DMS 273 (cell line): ENCODE results near the gene CCDC175.

Source experiments
- DNase-seq: peaks from one replicate; lab custom pipeline; 2025; ENCODE audit not compliant: unreplicated experiment; lab: John Stamatoyannopoulos, UW

CCDC175 gene

GRCh38 chr14:59483363-59483762 lies 93.2 kb downstream of the CCDC175 start:
- DNase-seq, result peak; percentile 74

- peak; percentile 78 for DNase-seq
Observed at GRCh38 chr14:59482541-59483331, 93.9 kb downstream of the CCDC175 start.

- no peak for DNase-seq
Observed at GRCh38 chr14:59481871-59482540, 94.6 kb downstream of the CCDC175 start.

GRCh38 chr14:59481407-59481806 lies 95.2 kb downstream of the CCDC175 start:
- no peak for DNase-seq

- no peak for DNase-seq
Observed at GRCh38 chr14:59480166-59480565, 96.4 kb downstream of the CCDC175 start.

GRCh38 chr14:59478540-59478939 lies 98.1 kb downstream of the CCDC175 start:
- no peak for DNase-seq

GRCh38 chr14:59475709-59476108 lies 100.9 kb downstream of the CCDC175 start:
- DNase-seq, result no peak

GRCh38 chr14:59474172-59474571 lies 102.4 kb downstream of the CCDC175 start:
- peak; percentile 44 for DNase-seq

GRCh38 chr14:59465316-59466135 lies 111.1 kb downstream of the CCDC175 start, which contains the start of gene GPR135:
GPR135 (minus strand) TSS chr14:59465380; CDS start chr14:59465226, 154 bp downstream.
- DNase-seq, result peak; percentile 72

GRCh38 chr14:59464486-59465315 lies 111.9 kb downstream of the CCDC175 start:
- DNase-seq, result peak; percentile 78

GRCh38 chr14:59463787-59464485 lies 112.7 kb downstream of the CCDC175 start:
- DNase-seq, result no peak

GRCh38 chr14:59461891-59462290 lies 114.7 kb downstream of the CCDC175 start:
- DNase-seq, result no peak

- DNase-seq, result no peak
Observed at GRCh38 chr14:59460378-59460777, 116.2 kb downstream of the CCDC175 start.

GRCh38 chr14:59458486-59458885 lies 118.1 kb downstream of the CCDC175 start:
- DNase-seq, result no peak

GRCh38 chr14:59455411-59455810 lies 121.2 kb downstream of the CCDC175 start:
- DNase-seq, result peak; percentile 15
